Measurements from ENCODE around the gene MOSPD2.

- TF ChIP-seq ARNTL (CRISPR knock-in tag; IDR thresholded peaks at IDR 0.05; ENCODE audit: borderline replicate concordance, low read depth): no peak
- TF ChIP-seq GLIS3 (CRISPR knock-in tag; IDR thresholded peaks at IDR 0.05): no peak
- no peak for TF ChIP-seq CREB5 (CRISPR knock-in tag; IDR thresholded peaks at IDR 0.05; ENCODE audit: low read depth)
- no peak for TF ChIP-seq ISL1 (CRISPR knock-in tag; IDR thresholded peaks at IDR 0.05)
- no peak for TF ChIP-seq ZFP3 (CRISPR knock-in tag; IDR thresholded peaks at IDR 0.05)
- TF ChIP-seq PPARA (CRISPR knock-in tag; IDR thresholded peaks at IDR 0.05; ENCODE audit: borderline replicate concordance): no peak
- TF ChIP-seq ZC3H10 (CRISPR knock-in tag; IDR thresholded peaks at IDR 0.05): no peak
- TF ChIP-seq TCF4 (CRISPR knock-in tag; IDR thresholded peaks at IDR 0.05; ENCODE audit: borderline replicate concordance): no peak
- no peak for TF ChIP-seq TOX (CRISPR knock-in tag; IDR thresholded peaks at IDR 0.05; ENCODE audit: borderline replicate concordance)
Observed at GRCh38 chrX:14897042-14897441, 23.8 kb downstream of the MOSPD2 start.
